GM12878 (cell line): Measurements from ENCODE around the gene TMEM135. TPM values are rescaled to one million over a fixed set of nuclear protein-coding genes. Genes with fewer than 3 reads are reported as not detected.

Experiments
- ATAC-seq: fragments of 200-7000 bp; cut with Tn5 transposase; 3 replicates; pipeline ENCODE4 v1.9.1; 2020; ENCODE audit warnings: mild to moderate bottlenecking, moderate library complexity
- BruUV-seq: library from RNA; stranded (reverse); fragments of 400-500 nt; replicated peaks from 2 replicates; lab custom pipeline; 2021; lab: Mats Ljungman, UMichigan
- CTCF ChIA-PET: fragments of 300-600 bp; sonication (Branson Sonifier 250); formaldehyde crosslinking; extraction: SDS; loops from one replicate; lab custom pipeline; 2021; ENCODE audit warnings: inconsistent platforms; lab: Yijun Ruan, JAX
- POLR2A ChIA-PET: fragments of 350-600 bp; formaldehyde crosslinking; extraction: SDS; loops from one replicate; lab custom pipeline; 2021; ENCODE audit warnings: inconsistent platforms; lab: Charles Lee
- RAD21 ChIA-PET: fragments of 300-600 bp; sonication (Branson Sonifier 250); formaldehyde crosslinking; loops from one replicate; lab custom pipeline; 2023; ENCODE audit warnings: antibody characterized with exemption; ENCODE audit not compliant: unreplicated experiment; lab: Charles Lee
- SMC1A ChIA-PET: fragments of 300-600 bp; sonication (Branson Sonifier 250); formaldehyde crosslinking; loops from one replicate; lab custom pipeline; 2023; ENCODE audit not compliant: unreplicated experiment, uncharacterized antibody; lab: Charles Lee
- DNase-seq: peaks from one replicate; pipeline ENCODE4 v3.0.0-alpha.2; 2011; ENCODE audit warnings: low read depth, low spot score
- FAIRE-seq: peaks from 3 replicates; lab custom pipeline; 2011; peaks lifted over from hg19 to GRCh38; lab: Jason Lieb, UNC
- H2AFZ ChIP-seq: 2 replicates; pipeline ENCODE4 v1.6.0; 2011; ENCODE audit warnings: low read depth, low read length, control low read depth; ENCODE audit not compliant: control insufficient read depth
- H3K27ac ChIP-seq: 2 replicates; pipeline ENCODE4 v1.5.1; 2011; ENCODE audit warnings: control low read depth; ENCODE audit not compliant: control insufficient read depth, insufficient read depth
- H3K27me3 ChIP-seq, 2 experiments: replicated peaks in 1 of 2; 2 replicates each; pipeline versions ENCODE4 v1.6.0 to v1.6.1; 2011; ENCODE audit warnings: low read length in 1 of 2; ENCODE audit not compliant: control insufficient read depth in 2 of 2, insufficient read depth in 2 of 2
- H3K36me3 ChIP-seq, 2 experiments: 2 replicates each; pipeline ENCODE4 v1.5.1; 2011; ENCODE audit warnings: low read length in 1 of 2; ENCODE audit not compliant: control insufficient read depth in 2 of 2, insufficient read depth in 2 of 2
- H3K4me1 ChIP-seq: 2 replicates; pipeline ENCODE4 v1.6.1; 2011; ENCODE audit warnings: mild to moderate bottlenecking, low read length, moderate library complexity, mixed read lengths; ENCODE audit not compliant: control insufficient read depth, insufficient read depth
- H3K4me2 ChIP-seq: 2 replicates; pipeline ENCODE4 v1.6.0; 2011; ENCODE audit warnings: control low read depth; ENCODE audit not compliant: control insufficient read depth, insufficient read depth
- H3K4me3 ChIP-seq: fragments of 200-600 bp; sonication (generic); 2 replicates; pipeline ENCODE4 v1.5.1; 2016
- H3K79me2 ChIP-seq: 2 replicates; pipeline ENCODE4 v1.6.0; 2011; ENCODE audit warnings: low read length; ENCODE audit not compliant: control insufficient read depth, insufficient read depth
- H3K9ac ChIP-seq: 2 replicates; pipeline ENCODE4 v1.8.0; 2011; ENCODE audit warnings: low read length, control low read depth, mixed read lengths; ENCODE audit not compliant: control insufficient read depth, insufficient read depth
- H3K9me3 ChIP-seq: replicated peaks from 3 replicates; pipeline ENCODE4 v1.5.1; 2011; ENCODE audit warnings: mild to moderate bottlenecking, low read length; ENCODE audit not compliant: control insufficient read depth, insufficient read depth
- H4K20me1 ChIP-seq: 2 replicates; pipeline ENCODE4 v1.6.0; 2011; ENCODE audit not compliant: control insufficient read depth, insufficient read depth
- EP300 ChIP-seq, 2 experiments: fragments of 150-350 bp in 1 of 2; IDR thresholded peaks; 2 replicates each; pipeline ENCODE4 v1.6.1; 2011 to 2012; ENCODE audit warnings: low read depth in 2 of 2, low read length in 2 of 2, borderline replicate concordance in 1 of 2, improper control_type of control experiment in 1 of 2, inconsistent platforms in 1 of 2; ENCODE audit not compliant: control insufficient read depth in 1 of 2
- GATAD2B ChIP-seq: fragments of 450-650 bp; conservative IDR thresholded peaks from 2 replicates; pipeline ENCODE4 v1.6.1; 2017; ENCODE audit warnings: low read depth, mild to moderate bottlenecking, moderate library complexity
- IKZF2 ChIP-seq, 2 experiments: fragments of 450-650 bp; IDR thresholded peaks; 2 replicates each; pipeline ENCODE4 v1.6.1; 2017; ENCODE audit warnings: mild to moderate bottlenecking in 2 of 2, moderate library complexity in 2 of 2
- KLF5 ChIP-seq: fragments of 450-650 bp; IDR thresholded peaks from 2 replicates; pipeline ENCODE4 v1.6.1; 2014; ENCODE audit warnings: mild to moderate bottlenecking; ENCODE audit not compliant: partially characterized antibody
- MTA2 ChIP-seq: fragments of 450-650 bp; IDR thresholded peaks from 2 replicates; pipeline ENCODE4 v1.6.1; 2016; ENCODE audit warnings: low read depth, mild to moderate bottlenecking, moderate library complexity
- NFXL1 ChIP-seq: fragments of 450-650 bp; IDR thresholded peaks from 2 replicates; pipeline ENCODE4 v1.6.1; 2017; ENCODE audit warnings: antibody characterized with exemption, mild to moderate bottlenecking, borderline replicate concordance
- NFYA ChIP-seq: IDR thresholded peaks from 2 replicates; pipeline ENCODE4 v1.6.1; 2011; ENCODE audit warnings: low read depth, mild to moderate bottlenecking, low read length, improper control_type of control experiment, borderline replicate concordance
- RB1 ChIP-seq: fragments of 450-650 bp; formaldehyde crosslinking; IDR thresholded peaks from 2 replicates; pipeline ENCODE4 v1.6.1; 2017; ENCODE audit warnings: mild to moderate bottlenecking, borderline replicate concordance
- SIN3A ChIP-seq: IDR thresholded peaks from 2 replicates; pipeline ENCODE4 v1.6.1; 2012; ENCODE audit warnings: low read depth, low read length, improper control_type of control experiment
- SMAD1 ChIP-seq: fragments of 450-650 bp; IDR thresholded peaks from 2 replicates; pipeline ENCODE4 v1.6.1; 2018; ENCODE audit warnings: mild to moderate bottlenecking, low read depth; ENCODE audit not compliant: partially characterized antibody
- SUPT20H ChIP-seq: IDR thresholded peaks from 2 replicates; pipeline ENCODE4 v1.6.1; 2011; ENCODE audit warnings: low read depth, mild to moderate bottlenecking, low read length, moderate library complexity, borderline replicate concordance; ENCODE audit not compliant: control insufficient read depth
- WRNIP1 ChIP-seq: IDR thresholded peaks from 2 replicates; pipeline ENCODE4 v1.6.1; 2011; ENCODE audit warnings: low read depth, low read length, improper control_type of control experiment, borderline replicate concordance
- ZNF24 ChIP-seq: fragments of 450-650 bp; IDR thresholded peaks from 2 replicates; pipeline ENCODE4 v1.6.1; 2017; ENCODE audit warnings: antibody characterized with exemption, mild to moderate bottlenecking
- ZNF622 ChIP-seq: fragments of 450-650 bp; IDR thresholded peaks from 2 replicates; pipeline ENCODE4 v1.6.1; 2017; ENCODE audit warnings: mild to moderate bottlenecking, inconsistent platforms
- ZZZ3 ChIP-seq: IDR thresholded peaks from 2 replicates; pipeline ENCODE4 v1.6.1; 2011; ENCODE audit warnings: low read depth; ENCODE audit not compliant: control insufficient read depth, insufficient read length
- WGBS: methylation state at CpG from one replicate; pipeline ENCODE4 v1.1.6; 2016; ENCODE audit warnings: low lambda C conversion rate; ENCODE audit not compliant: insufficient replicate concordance, insufficient coverage; ENCODE audit errors: missing lambda C conversion rate; 5-methylcytosine and 5-hydroxymethylcytosine counted together
- in situ Hi-C: fragments of 300-500 bp; cut with MboI; formaldehyde crosslinking; loops from 9 replicates; pipeline ENCODE4 v1.14.3; 2018; ENCODE audit warnings: mixed read lengths
- intact Hi-C: fragments of 100-400 bp; cut with micrococcal nuclease; formaldehyde crosslinking; loops from one replicate; pipeline ENCODE4 v1.14.2; 2022; ENCODE audit not compliant: unreplicated experiment
- polyA plus RNA-seq, 11 experiments: library from polyadenylated mRNA; depleted of rRNA in 4 of 11; unstranded in 6 of 11; stranded (reverse) in 5 of 11; fragments of >200 nt; fragmentation: Nextera tagmentation in 4 of 11; fragmentation: Illumina TruSeq in 1 of 11; extraction: Ambion mirVana in 4 of 11; extraction: Trizol in 1 of 11; gene quantifications; 1 replicate in 1 of 11; 2 replicates in 10 of 11; pipeline versions ENCODE4 v1.2.1 to v1.2.3, GENCODE V29; 2011 to 2016; ENCODE audit warnings: inconsistent platforms in 2 of 11, missing spikeins in 2 of 11, low read depth in 1 of 11
- total RNA-seq, 4 experiments: library from RNA; depleted of rRNA in 3 of 4; stranded (reverse); fragments of >200 nt in 3 of 4; fragmentation: Illumina TruSeq in 1 of 4; extraction: Trizol in 1 of 4; gene quantifications; 2 replicates each; pipeline versions ENCODE4 v1.2.1 to v1.2.3, GENCODE V29; 2013 to 2021
- TF ChIP-seq, protein P1 (sequence below): fragments of 450-650 bp; IDR thresholded peaks from 2 replicates; pipeline ENCODE4 v1.6.1; 2014; ENCODE audit warnings: mild to moderate bottlenecking

The TMEM135 gene
- total and polyA plus RNA-seq, 10 of the 15 experiments (the other 5 are each of a cell fraction or from before 2014, with no cell fraction given): 7.2 to 117 (median 12.9) TPM

DNA sequence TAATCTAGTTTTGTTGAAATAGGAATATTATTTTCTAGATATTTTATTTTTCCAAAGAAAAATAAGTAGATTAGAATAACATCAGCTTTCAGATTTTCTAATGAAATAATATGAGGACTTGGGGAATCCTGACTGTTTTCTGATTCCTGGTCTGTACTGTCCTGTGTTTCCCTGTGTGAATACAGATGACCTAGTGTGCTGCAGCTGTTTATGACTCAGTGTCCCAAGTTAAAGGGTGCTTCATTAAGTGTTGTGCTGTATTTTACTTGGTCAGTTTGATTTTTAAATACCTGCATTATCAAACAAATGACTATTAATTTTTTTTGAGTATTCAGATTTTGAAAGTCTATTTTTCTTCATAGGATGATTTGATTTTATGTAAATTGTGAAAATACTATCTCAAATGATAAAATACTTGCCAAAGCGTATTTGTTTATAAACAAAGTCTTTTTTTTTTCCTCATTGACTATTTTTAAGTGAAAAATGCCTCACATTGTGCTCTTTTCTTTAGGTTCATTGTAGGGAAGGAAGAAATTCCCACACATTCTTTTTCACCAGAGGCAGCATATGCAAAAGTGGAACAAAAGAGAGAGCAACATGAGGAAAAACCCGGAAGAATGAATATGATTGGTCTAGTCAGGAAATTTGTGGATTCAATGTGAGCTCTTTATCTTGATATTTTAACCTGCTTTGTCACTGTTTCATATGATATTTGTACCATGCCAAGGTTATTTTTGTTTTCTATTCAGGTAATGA lies 264.2 kb downstream of the TMEM135 start (continued):
- TF ChIP-seq ZNF24 (no peak), MTA2 (no peak), NFYA (no peak), KLF5 (no peak), SIN3A (no peak), IKZF2 (IDR thresholded peaks at IDR 0.05) (no peak), EP300 (IDR thresholded peaks at IDR 0.05; ENCODE audit: borderline replicate concordance in 1 of 2, control insufficient read depth in 1 of 2, low read depth in 2 of 2, low read length in 2 of 2) (no peak), WRNIP1 (no peak), NFXL1 (no peak)

DNA sequence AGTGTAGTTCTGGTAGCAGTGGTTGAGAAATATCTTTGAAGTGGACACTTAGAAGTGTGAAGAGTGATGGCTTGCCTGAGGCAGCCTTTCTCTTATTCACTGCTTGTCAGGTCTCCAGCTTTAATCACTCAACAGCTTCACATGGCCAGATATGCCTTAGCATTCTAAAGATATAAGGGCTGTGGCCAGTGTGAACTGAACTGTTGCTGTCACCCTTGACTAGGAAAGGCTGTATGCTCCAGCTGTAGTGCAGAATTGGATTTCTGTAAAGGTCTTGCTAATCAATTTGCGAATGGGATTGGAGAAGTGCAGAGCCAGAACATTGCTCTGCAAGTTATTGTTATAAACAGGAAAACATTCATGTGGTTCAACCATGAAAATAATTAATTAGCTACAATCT lies 266.7 kb downstream of the TMEM135 start:
- ChIA-PET SMC1A (interaction anchor here (1.1 kb wide), 1 partner anchor 8 kb away, joined by 4 read pairs; no protein-coding TSS in a partner anchor), POLR2A (no interaction called here), RAD21 (no interaction called here), CTCF (interaction anchor here (0.7 to 1.1 kb wide), 2 partner anchors 9 to 287 kb away, joined by 3 read pairs; no protein-coding TSS in a partner anchor)
- Histone ChIP-seq H4K20me1 (no peaks in the 10 kb centered on the region), H3K27ac (no peak overlapping the region), H3K9ac (no peak overlapping the region), H3K79me2 (no peaks in the 10 kb centered on the region), H3K4me1 (no peaks in the 10 kb centered on the region), H3K4me3 (no peak overlapping the region), H2AFZ (no peak overlapping the region), H3K9me3 (no peaks in the 10 kb centered on the region), H3K36me3 (0 out of 4 replicates have a peak, but pooled peaks cover 0 to 2% of the 10 kb centered on the region in 2 experiments), H3K27me3 (no peaks in the 10 kb centered on the region), H3K4me2 (no peak overlapping the region)
- FAIRE-seq (no peak), DNase-seq (no peak), ATAC-seq (no peak)
- in situ Hi-C loops: no loop called here
- TF ChIP-seq RB1: no peak
- no peak for TF ChIP-seq SUPT20H
- TF ChIP-seq ZNF622: no peak
- TF ChIP-seq, protein P1, sequence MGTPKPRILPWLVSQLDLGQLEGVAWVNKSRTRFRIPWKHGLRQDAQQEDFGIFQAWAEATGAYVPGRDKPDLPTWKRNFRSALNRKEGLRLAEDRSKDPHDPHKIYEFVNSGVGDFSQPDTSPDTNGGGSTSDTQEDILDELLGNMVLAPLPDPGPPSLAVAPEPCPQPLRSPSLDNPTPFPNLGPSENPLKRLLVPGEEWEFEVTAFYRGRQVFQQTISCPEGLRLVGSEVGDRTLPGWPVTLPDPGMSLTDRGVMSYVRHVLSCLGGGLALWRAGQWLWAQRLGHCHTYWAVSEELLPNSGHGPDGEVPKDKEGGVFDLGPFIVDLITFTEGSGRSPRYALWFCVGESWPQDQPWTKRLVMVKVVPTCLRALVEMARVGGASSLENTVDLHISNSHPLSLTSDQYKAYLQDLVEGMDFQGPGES: no peak
- no peak for TF ChIP-seq ZZZ3
- TF ChIP-seq SMAD1: no peak
- TF ChIP-seq GATAD2B: no peak
- BruUV-seq: no TSS peak
- 94% methylated on average over 1 of the region's 1 CpG for WGBS
- intact Hi-C loops: no loop called here
